ENCODE data around the gene INTS11.

INTS11 gene

GRCh38 chr1:1342584-1343115 lies 18.2 kb upstream of the INTS11 start:
- no peak for DNase-seq

GRCh38 chr1:1342061-1342562 lies 17.7 kb upstream of the INTS11 start:
- no peak for DNase-seq

- DNase-seq, result no peak
Measured at GRCh38 chr1:1341549-1342021, 17.1 kb upstream of the INTS11 start.

GRCh38 chr1:1340791-1341548 lies 16.5 kb upstream of the INTS11 start:
- DNase-seq, result no peak

DNA sequence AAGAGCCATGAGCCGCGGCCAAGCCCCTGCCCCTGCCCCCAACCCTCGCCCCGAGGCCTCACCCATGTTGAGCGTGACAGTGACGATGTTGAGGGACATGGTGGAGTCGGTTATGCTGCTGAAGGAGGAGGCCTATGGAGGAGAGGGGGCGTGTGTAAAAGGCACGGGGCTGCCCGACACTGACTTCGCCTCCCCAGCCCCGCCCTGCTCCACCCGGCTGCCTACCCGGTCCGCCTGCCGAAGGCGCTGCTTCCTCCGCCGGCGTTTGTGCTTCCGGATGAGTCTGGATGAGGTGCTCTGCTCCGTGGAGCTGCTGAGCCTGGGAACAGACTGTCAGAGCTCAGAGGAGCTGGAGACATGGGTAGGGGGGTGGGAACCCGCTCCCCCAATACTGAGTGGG lies 15.7 kb upstream of the INTS11 start:
- no peak for DNase-seq

DNA sequence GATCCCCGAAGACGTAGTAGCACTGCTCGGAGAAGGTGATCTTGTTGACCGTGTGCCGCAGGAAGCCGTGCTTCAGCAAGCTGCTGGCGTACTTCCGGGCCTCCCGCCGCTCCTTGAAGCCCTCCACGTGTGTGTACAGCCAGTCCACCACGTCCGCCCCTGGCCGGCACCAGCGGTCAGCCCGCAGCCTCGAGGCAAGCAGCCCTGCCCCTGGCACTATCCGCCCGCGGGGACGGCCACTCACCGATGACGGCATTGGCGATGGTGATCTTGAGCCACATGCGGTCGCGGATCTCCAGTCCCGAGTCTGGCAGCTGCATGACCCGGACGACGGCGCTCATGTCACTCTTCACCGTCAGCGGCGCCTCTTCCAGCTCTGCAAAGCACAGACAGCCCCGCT lies 13.8 kb upstream of the INTS11 start:
- DNase-seq, result no peak

- no peak for DNase-seq
Measured at GRCh38 chr1:1337793-1338147, 13.3 kb upstream of the INTS11 start.

DNA sequence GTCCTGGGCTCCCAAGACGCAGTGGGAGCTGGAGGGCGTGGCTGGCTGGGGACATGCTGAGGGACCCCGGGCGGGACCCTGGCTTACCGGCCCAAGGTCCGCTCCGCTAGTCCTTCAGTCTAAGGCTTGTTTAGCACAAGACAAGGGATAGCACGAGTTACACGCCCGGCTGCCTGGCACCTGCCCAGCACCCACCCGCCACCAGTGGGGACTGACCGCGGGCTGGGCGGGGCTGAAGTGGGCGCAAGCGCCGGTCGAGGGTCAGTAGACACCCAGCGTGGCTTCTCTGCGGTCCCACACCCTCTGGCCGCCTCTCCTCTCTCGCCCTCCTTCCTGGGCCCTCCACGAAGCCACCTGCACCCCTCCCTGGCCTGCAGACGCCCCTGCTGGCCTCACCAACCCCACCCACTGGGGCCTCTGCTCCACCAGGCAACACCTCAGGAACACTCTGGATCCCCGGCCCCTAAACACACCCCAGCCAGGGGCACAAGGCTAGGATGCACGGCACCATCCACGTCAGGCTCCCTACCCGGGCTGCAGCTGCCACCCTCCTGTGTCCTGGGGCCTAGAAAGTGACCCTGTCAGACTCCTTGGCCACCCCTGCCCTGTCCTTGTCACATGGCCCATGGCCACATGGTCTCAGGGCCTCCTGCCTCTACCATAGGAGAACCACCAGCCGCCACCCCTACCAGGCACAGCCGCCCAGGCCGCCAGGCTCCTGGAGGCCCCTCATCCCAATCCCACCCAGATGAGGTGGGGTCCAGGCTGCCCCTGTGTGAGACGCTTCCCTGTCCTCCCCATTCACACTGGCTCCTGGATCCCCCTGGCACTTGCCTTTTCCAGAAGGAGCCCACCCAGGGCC lies 12.7 kb upstream of the INTS11 start:
- no peak for DNase-seq

DNA sequence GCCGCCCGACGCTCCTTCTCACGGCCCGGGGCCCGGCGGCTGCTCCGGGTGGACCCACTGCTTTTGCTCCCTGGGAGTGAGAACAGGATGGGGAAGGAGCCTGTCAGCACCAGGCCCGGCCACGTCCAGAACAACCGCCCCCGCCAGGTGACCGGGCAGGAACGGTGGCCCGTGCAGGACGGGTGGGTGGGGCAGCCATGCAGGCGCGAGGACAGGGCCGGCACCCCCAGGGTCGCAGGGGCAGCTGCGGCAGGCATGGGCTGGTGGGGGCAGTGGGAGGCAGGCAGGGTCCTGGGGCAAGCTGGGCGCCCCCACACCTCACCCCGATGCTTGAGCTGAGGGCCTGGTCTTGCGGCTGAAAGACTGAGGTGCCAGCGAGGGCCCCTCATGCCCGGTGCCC lies 12.0 kb upstream of the INTS11 start:
- DNase-seq, result no peak

GRCh38 chr1:1335792-1336248 lies 11.4 kb upstream of the INTS11 start:
- no peak for DNase-seq

DNA sequence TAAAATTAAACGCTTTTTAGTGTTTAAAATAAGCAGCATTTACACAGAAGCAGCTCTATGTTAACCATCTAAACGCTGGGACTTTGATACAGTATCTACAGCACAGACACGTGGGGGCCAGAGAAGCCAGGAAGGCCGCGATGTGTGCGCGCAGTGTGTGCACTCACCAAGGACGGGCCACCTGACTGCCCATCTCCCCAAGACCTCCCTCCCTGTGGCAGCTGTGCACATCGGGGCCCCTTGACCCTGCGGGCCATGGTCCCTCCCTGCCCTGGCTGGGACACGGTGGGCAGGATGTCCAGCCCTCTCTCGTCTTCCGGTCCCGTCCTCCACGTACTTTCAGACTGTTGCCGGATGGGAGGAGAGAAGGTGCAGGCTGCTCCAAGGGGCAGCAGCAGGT lies 10.8 kb upstream of the INTS11 start:
- DNase-seq, result no peak

- no peak for DNase-seq
Measured at GRCh38 chr1:1334835-1335234, 10.4 kb upstream of the INTS11 start.

DNA sequence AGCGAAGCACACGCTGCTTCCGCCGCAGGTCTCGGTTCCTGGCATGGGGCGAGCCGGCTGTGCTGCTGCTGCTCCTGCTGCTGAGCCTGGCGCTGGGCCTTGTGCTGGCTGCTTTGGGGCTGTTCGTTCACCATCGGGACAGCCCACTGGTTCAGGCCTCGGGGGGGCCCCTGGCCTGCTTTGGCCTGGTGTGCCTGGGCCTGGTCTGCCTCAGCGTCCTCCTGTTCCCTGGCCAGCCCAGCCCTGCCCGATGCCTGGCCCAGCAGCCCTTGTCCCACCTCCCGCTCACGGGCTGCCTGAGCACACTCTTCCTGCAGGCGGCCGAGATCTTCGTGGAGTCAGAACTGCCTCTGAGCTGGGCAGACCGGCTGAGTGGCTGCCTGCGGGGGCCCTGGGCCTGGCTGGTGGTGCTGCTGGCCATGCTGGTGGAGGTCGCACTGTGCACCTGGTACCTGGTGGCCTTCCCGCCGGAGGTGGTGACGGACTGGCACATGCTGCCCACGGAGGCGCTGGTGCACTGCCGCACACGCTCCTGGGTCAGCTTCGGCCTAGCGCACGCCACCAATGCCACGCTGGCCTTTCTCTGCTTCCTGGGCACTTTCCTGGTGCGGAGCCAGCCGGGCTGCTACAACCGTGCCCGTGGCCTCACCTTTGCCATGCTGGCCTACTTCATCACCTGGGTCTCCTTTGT lies 9.2 kb upstream of the INTS11 start:
- DNase-seq, result no peak

DNA sequence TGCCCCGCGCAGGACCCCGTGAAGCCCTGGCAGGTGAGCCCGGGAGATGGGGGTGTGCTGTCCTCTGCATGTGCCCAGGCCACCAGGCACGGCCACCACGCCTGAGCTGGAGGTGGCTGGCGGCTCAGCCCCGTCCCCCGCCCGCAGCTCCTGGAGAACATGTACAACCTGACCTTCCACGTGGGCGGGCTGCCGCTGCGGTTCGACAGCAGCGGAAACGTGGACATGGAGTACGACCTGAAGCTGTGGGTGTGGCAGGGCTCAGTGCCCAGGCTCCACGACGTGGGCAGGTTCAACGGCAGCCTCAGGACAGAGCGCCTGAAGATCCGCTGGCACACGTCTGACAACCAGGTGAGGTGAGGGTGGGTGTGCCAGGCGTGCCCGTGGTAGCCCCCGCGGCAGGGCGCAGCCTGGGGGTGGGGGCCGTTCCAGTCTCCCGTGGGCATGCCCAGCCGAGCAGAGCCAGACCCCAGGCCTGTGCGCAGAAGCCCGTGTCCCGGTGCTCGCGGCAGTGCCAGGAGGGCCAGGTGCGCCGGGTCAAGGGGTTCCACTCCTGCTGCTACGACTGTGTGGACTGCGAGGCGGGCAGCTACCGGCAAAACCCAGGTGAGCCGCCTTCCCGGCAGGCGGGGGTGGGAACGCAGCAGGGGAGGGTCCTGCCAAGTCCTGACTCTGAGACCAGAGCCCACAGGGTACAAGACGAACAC lies 8.5 kb upstream of the INTS11 start:
- no peak for DNase-seq

- no peak for DNase-seq
Measured at GRCh38 chr1:1332031-1332755, 7.7 kb upstream of the INTS11 start.

GRCh38 chr1:1331068-1331965 lies 6.9 kb upstream of the INTS11 start, which contains the start of gene TAS1R3:
TAS1R3 (plus strand) TSS chr1:1331280; CDS start chr1:1331346, 66 bp downstream.
- DNase-seq, result no peak

- DNase-seq, result no peak
Measured at GRCh38 chr1:1330366-1331067, 6.1 kb upstream of the INTS11 start.

GRCh38 chr1:1329304-1330210 lies 5.1 kb upstream of the INTS11 start:
- DNase-seq, result no peak

GRCh38 chr1:1328254-1328653 lies 3.8 kb upstream of the INTS11 start:
- DNase-seq, result no peak
